OCI-LY7 (cell line): ENCODE measurements around the gene HSD11B1L. TPM values are rescaled to one million over a fixed set of nuclear protein-coding genes. Genes with fewer than 3 reads are reported as not detected.
A peak's percentile ranks its signal among the peaks of the same experiment; 100 is the strongest.

Experiments
- BruUV-seq: library from RNA; stranded (reverse); fragments of 400-500 nt; replicated peaks from 2 replicates; lab custom pipeline; 2021; lab: Mats Ljungman, UMichigan
- CTCF ChIA-PET: fragments of 300-600 bp; sonication (Branson Sonifier 250); formaldehyde crosslinking; loops from one replicate; lab custom pipeline; 2022; ENCODE audit warnings: antibody characterized with exemption; ENCODE audit not compliant: unreplicated experiment; lab: Charles Lee
- POLR2A ChIA-PET: fragments of 300-600 bp; sonication (Branson Sonifier 250); formaldehyde crosslinking; loops from one replicate; lab custom pipeline; 2022; ENCODE audit warnings: antibody characterized with exemption; lab: Charles Lee
- DNase-seq: peaks from one replicate; pipeline ENCODE4 v3.0.0-alpha.2; 2015; ENCODE audit warnings: low spot score
- H2AFZ ChIP-seq: fragments of 200-600 bp; sonication (generic), shearing (Covaris generic); 2 replicates; pipeline ENCODE4 v1.6.1; 2014; ENCODE audit warnings: mild to moderate bottlenecking, antibody characterized with exemption, low read length, moderate library complexity
- H3K27ac ChIP-seq: fragments of 200-600 bp; sonication (generic); 2 replicates; pipeline ENCODE4 v1.5.1; 2014; ENCODE audit warnings: mixed run types, low read depth, mild to moderate bottlenecking, moderate library complexity, low read length, inconsistent platforms; ENCODE audit not compliant: poor library complexity, severe bottlenecking
- H3K36me3 ChIP-seq: fragments of 200-600 bp; sonication (generic); 2 replicates; pipeline ENCODE4 v1.6.1; 2014; ENCODE audit warnings: mild to moderate bottlenecking, antibody characterized with exemption, low read length, moderate library complexity, mixed read lengths; ENCODE audit not compliant: insufficient read depth
- H3K4me1 ChIP-seq: fragments of 200-600 bp; sonication (generic); 2 replicates; pipeline ENCODE4 v1.5.1; 2014; ENCODE audit warnings: mild to moderate bottlenecking, low read length; ENCODE audit not compliant: insufficient read depth, poor library complexity, severe bottlenecking
- H3K4me2 ChIP-seq: fragments of 200-600 bp; sonication (generic); 2 replicates; pipeline ENCODE4 v1.6.1; 2014; ENCODE audit warnings: mild to moderate bottlenecking, low read length
- H3K4me3 ChIP-seq: fragments of 200-600 bp; sonication (generic); 2 replicates; pipeline ENCODE4 v1.5.1; 2014; ENCODE audit warnings: mild to moderate bottlenecking, low read depth, low read length; ENCODE audit not compliant: poor library complexity, severe bottlenecking
- H3K79me2 ChIP-seq: fragments of 200-600 bp; sonication (generic); 2 replicates; pipeline ENCODE4 v1.6.1; 2016; ENCODE audit warnings: low read depth, mild to moderate bottlenecking, low read length, moderate library complexity, mixed read lengths; ENCODE audit not compliant: insufficient read depth
- H3K9me2 ChIP-seq: fragments of 200-600 bp; sonication (generic); 2 replicates; pipeline ENCODE4 v1.6.1; 2016; ENCODE audit warnings: mild to moderate bottlenecking, low read length, mixed read lengths; ENCODE audit not compliant: insufficient read depth
- H3K9me3 ChIP-seq: fragments of 200-600 bp; sonication (generic); 2 replicates; pipeline ENCODE4 v1.6.1; 2014; ENCODE audit warnings: mild to moderate bottlenecking, mixed run types, low read length, mixed read lengths
- H4K20me1 ChIP-seq: fragments of 200-600 bp; sonication (generic); 2 replicates; pipeline ENCODE4 v1.6.1; 2014; ENCODE audit warnings: mild to moderate bottlenecking, antibody characterized with exemption, low read length, moderate library complexity, mixed read lengths; ENCODE audit not compliant: insufficient read depth
- EZH2phosphoT487 ChIP-seq: fragments of 200-600 bp; sonication (generic); IDR thresholded peaks from 2 replicates; pipeline ENCODE4 v1.6.1; 2018; ENCODE audit warnings: low read depth, borderline replicate concordance, mild to moderate bottlenecking, mixed run types, antibody characterized with exemption, low read length, moderate library complexity, mixed read lengths
- intact Hi-C: fragments of 100-400 bp; cut with micrococcal nuclease; formaldehyde crosslinking; loops from one replicate; pipeline ENCODE4 v1.10.0; 2022; ENCODE audit not compliant: unreplicated experiment
- total RNA-seq, 2 experiments: library from RNA; depleted of rRNA in 1 of 2; stranded (reverse); fragments of >200 nt in 1 of 2; shearing (Covaris generic) in 1 of 2; gene quantifications; 2 replicates each; pipeline ENCODE4 v1.2.3, GENCODE V29; 2014 to 2022
- TF ChIP-seq, protein P1 (sequence below): fragments of 200-600 bp; sonication (generic); conservative IDR thresholded peaks from 2 replicates; pipeline ENCODE4 v1.5.1; 2014; ENCODE audit warnings: mild to moderate bottlenecking, antibody characterized with exemption, low read length, moderate library complexity, mixed read lengths

HSD11B1L gene
- total RNA-seq, 2 experiments from 2014 or later, result 4.6 to 4.9 TPM

DNA sequence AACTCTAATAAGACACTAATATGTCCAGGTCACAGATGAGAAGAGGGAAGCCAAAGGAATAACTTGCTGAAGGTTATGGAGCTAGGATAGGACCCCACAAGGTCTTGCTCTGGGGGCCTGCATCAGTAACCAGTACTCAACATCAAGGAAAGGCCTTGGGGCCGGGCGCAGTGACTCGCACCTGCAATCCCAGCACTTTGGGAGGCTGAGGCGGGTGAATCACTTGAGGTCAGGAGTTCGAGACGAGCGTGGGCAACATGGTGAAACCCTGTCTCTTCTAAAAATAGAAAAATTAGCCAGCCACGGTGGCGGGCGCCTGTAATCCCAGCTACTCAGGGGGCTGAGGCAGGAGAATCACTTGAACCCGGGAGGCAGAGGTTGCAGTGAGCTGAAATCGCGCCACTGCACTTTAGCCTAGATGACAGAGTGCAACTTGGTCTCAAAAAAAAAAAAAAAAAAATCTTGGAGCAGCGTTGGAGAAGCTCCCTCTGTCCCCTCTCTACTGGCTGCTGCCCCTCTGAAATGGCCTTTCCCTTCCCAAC, 37.3 kb downstream of the HSD11B1L start:
- no peaks in the 10 kb centered on the region for H3K9me3 ChIP-seq
- peak overlapping the region; percentile 98 for H3K4me3 ChIP-seq
- peak overlapping the region; percentile 85 for H3K27ac ChIP-seq
- H2AFZ ChIP-seq, result no peak overlapping the region
- peak overlapping the region; percentile 82 for H3K4me2 ChIP-seq
- no TSS peak for BruUV-seq
- CTCF ChIA-PET, result interaction anchor here (0.5 kb wide), 1 partner anchor 81 kb away, joined by 17 read pairs; no protein-coding TSS in a partner anchor
- peaks cover 26% of the 10 kb centered on the region for H3K4me1 ChIP-seq
- H3K9me2 ChIP-seq, result no peaks in the 10 kb centered on the region
- POLR2A ChIA-PET, result interaction anchor here (0.7 to 2.7 kb wide), 5 partner anchors 29 to 830 kb away, joined by 3 to 8 read pairs (median 3); partner anchors contain the start of genes RPL36, SAFB and SAFB2
- 0 out of 2 replicates have a peak, but pooled peaks cover 8% of the 10 kb centered on the region for H4K20me1 ChIP-seq
- intact Hi-C loops, result no loop called here
- H3K79me2 ChIP-seq, result peaks cover 64% of the 10 kb centered on the region
- H3K36me3 ChIP-seq, result peaks cover 58% of the 10 kb centered on the region
- DNase-seq, result no peak
- no peak for TF ChIP-seq EZH2phosphoT487
- TF ChIP-seq, protein P1, sequence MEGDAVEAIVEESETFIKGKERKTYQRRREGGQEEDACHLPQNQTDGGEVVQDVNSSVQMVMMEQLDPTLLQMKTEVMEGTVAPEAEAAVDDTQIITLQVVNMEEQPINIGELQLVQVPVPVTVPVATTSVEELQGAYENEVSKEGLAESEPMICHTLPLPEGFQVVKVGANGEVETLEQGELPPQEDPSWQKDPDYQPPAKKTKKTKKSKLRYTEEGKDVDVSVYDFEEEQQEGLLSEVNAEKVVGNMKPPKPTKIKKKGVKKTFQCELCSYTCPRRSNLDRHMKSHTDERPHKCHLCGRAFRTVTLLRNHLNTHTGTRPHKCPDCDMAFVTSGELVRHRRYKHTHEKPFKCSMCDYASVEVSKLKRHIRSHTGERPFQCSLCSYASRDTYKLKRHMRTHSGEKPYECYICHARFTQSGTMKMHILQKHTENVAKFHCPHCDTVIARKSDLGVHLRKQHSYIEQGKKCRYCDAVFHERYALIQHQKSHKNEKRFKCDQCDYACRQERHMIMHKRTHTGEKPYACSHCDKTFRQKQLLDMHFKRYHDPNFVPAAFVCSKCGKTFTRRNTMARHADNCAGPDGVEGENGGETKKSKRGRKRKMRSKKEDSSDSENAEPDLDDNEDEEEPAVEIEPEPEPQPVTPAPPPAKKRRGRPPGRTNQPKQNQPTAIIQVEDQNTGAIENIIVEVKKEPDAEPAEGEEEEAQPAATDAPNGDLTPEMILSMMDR, result no peak

DNA sequence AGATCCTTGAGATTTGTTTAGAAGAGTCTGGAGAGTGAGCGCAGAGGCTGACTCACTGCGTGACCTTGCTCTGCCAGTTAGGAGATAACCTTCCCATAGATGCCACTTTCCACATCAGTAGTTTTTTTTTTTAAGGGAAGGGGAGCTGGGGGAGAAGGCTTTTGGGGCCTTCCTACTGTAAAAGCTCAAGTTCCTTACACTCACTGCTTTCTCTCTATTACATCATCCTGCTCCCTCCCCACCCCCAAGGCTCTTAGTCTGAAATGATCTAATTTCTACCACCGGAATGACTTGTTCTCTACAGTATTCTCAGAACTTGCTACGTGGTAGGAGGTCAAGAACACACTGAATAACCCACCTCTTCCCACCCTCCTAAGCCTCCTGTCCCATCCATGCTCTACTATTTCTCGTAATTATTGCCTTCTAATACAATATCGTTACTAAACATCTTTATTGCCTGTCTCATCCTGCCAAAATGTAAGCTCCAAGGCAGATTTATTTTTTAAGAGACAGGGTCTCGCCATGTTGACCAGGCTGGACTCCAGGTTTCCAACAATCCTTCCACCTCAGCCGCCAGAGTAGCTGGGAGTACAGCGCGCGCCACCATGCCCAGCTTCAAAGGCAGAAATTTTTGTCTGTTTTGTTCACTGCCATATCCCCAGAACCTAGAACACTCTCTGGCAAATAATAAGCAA, 37.9 kb downstream of the HSD11B1L start:
- Histone ChIP-seq H3K4me2 (peak overlapping the region; percentile 82), H3K36me3 (peaks cover 51% of the 10 kb centered on the region), H3K9me3 (no peaks in the 10 kb centered on the region), H3K79me2 (peaks cover 59% of the 10 kb centered on the region), H2AFZ (no peak overlapping the region), H3K4me1 (peaks cover 26% of the 10 kb centered on the region), H3K4me3 (peak overlapping the region; percentile 98), H3K9me2 (no peaks in the 10 kb centered on the region), H4K20me1 (0 out of 2 replicates have a peak, but pooled peaks cover 8% of the 10 kb centered on the region), H3K27ac (peak overlapping the region; percentile 85)
- DNase-seq, result peak; percentile 72
- POLR2A ChIA-PET, result interaction anchor here (0.6 to 2.7 kb wide), 5 partner anchors 29 to 829 kb away, joined by 3 to 8 read pairs (median 3); partner anchors contain the start of genes RPL36, SAFB and SAFB2
- TF ChIP-seq EZH2phosphoT487, result no peak
- TF ChIP-seq, protein P1, result no peak
- intact Hi-C loops, result no loop called here
- CTCF ChIA-PET, result interaction anchor here (0.5 to 1.0 kb wide), 3 partner anchors 8 to 80 kb away, joined by 3 to 17 read pairs (median 3); no protein-coding TSS in a partner anchor
- TSS peak; percentile 99 for BruUV-seq
